Lower lobe of right lung (tissue), 2 donors: ENCODE results near the gene INMT. TPM values are rescaled to one million over a fixed set of nuclear protein-coding genes. Genes with fewer than 3 reads are reported as not detected.
A peak's percentile ranks its signal among the peaks of the same experiment; 100 is the strongest.

Source experiments
- ATAC-seq, 2 donors: fragments of 200-7000 bp; cut with Tn5 transposase; one replicate each; pipeline ENCODE4 v1.9.1; 2020 to 2022; ENCODE audit warnings: mild to moderate bottlenecking in 2 of 2, moderate library complexity in 2 of 2
- DNase-seq: peaks from one replicate; pipeline ENCODE4 v3.0.0-alpha.2; 2020
- H3K27ac ChIP-seq: fragments of 200-600 bp; one replicate; pipeline ENCODE4 v1.8.0; 2022
- H3K27me3 ChIP-seq: fragments of 200-600 bp; one replicate; pipeline ENCODE4 v1.8.0; 2022; ENCODE audit warnings: low read depth
- H3K36me3 ChIP-seq: fragments of 200-600 bp; one replicate; pipeline ENCODE4 v1.8.0; 2022; ENCODE audit warnings: mild to moderate bottlenecking
- H3K4me1 ChIP-seq: fragments of 200-600 bp; one replicate; pipeline ENCODE4 v1.8.0; 2022
- H3K4me3 ChIP-seq: fragments of 200-600 bp; one replicate; pipeline ENCODE4 v1.8.0; 2022; ENCODE audit warnings: mild to moderate bottlenecking
- H3K9me3 ChIP-seq: fragments of 200-600 bp; one replicate; pipeline ENCODE4 v1.8.0; 2022
- CTCF ChIP-seq: fragments of 200-600 bp; IDR thresholded peaks from one replicate; pipeline ENCODE4 v1.8.0; 2022; ENCODE audit warnings: antibody characterized with exemption, mild to moderate bottlenecking
- intact Hi-C: fragments of 100-400 bp; cut with DNase I; formaldehyde crosslinking; loops from one replicate; pipeline ENCODE4 v1.11.0; 2022
- total RNA-seq: library from RNA; stranded (reverse); fragmentation: NEBNext Ultra II Directional; extraction: Animal tissue kit (Norgen Biotek cat#: 25700); gene quantifications from one replicate; pipeline ENCODE4 v1.2.1, GENCODE V29; 2021
- donor health status: DM: no; HTN: yes; CAD: no; lungs with severe emphysema.

Gene INMT
- total RNA-seq, 1 donor from 2014 or later: 249 TPM

GRCh38 chr7:30799206-30799975 is 47.5 kb downstream of the INMT start:
- no peak for TF ChIP-seq CTCF
- intact Hi-C loops: loop anchor here (5.0 kb wide), 1 partner anchor 323 kb away; no protein-coding TSS in a partner anchor
- Histone ChIP-seq H3K4me3 (no peak overlapping the region), H3K9me3 (no peaks in the 10 kb centered on the region), H3K27ac (no peak overlapping the region), H3K27me3 (no peaks in the 10 kb centered on the region), H3K36me3 (peaks cover 10% of the 10 kb centered on the region), H3K4me1 (peaks cover 45% of the 10 kb centered on the region)
- no peak for DNase-seq
- no peak for ATAC-seq

- intact Hi-C loops: loop anchor here (5.0 kb wide), 1 partner anchor 322 kb away; no protein-coding TSS in a partner anchor
- ATAC-seq: no peak
- H3K27me3 ChIP-seq: no peaks in the 10 kb centered on the region
- H3K4me1 ChIP-seq: peaks cover 52% of the 10 kb centered on the region
- no peak overlapping the region for H3K27ac ChIP-seq
- no peak for DNase-seq
- H3K9me3 ChIP-seq: no peaks in the 10 kb centered on the region
- TF ChIP-seq CTCF: no peak
- H3K36me3 ChIP-seq: peaks cover 10% of the 10 kb centered on the region
- H3K4me3 ChIP-seq: no peak overlapping the region
Measured at GRCh38 chr7:30799976-30800661, 48.2 kb downstream of the INMT start.

GRCh38 chr7:30800785-30801252 is 48.9 kb downstream of the INMT start:
- peaks cover 53% of the 10 kb centered on the region for H3K4me1 ChIP-seq
- H3K36me3 ChIP-seq: peaks cover 10% of the 10 kb centered on the region
- DNase-seq: no peak

GRCh38 chr7:30802812-30803211 is 50.9 kb downstream of the INMT start:
- H3K27ac ChIP-seq: no peak overlapping the region
- peaks cover 36% of the 10 kb centered on the region for H3K4me1 ChIP-seq
- H3K36me3 ChIP-seq: peaks cover 10% of the 10 kb centered on the region
- intact Hi-C loops: no loop called here
- H3K27me3 ChIP-seq: no peaks in the 10 kb centered on the region
- no peak for DNase-seq
- no peak for ATAC-seq
- H3K9me3 ChIP-seq: no peaks in the 10 kb centered on the region
- H3K4me3 ChIP-seq: no peak overlapping the region
- TF ChIP-seq CTCF: no peak

More at GRCh38 chr7:30800785-30801252, 48.9 kb downstream of the INMT start:
- H3K27me3 ChIP-seq: no peaks in the 10 kb centered on the region
- peak; percentile 77 to 86 for ATAC-seq
- H3K27ac ChIP-seq: no peak overlapping the region
- no peak overlapping the region for H3K4me3 ChIP-seq
- no peaks in the 10 kb centered on the region for H3K9me3 ChIP-seq
- intact Hi-C loops: no loop called here
- TF ChIP-seq CTCF: peak; percentile 68

- TF ChIP-seq CTCF: no peak
- H3K27me3 ChIP-seq: no peaks in the 10 kb centered on the region
- intact Hi-C loops: no loop called here
- peaks cover 36% of the 10 kb centered on the region for H3K4me1 ChIP-seq
- no peaks in the 10 kb centered on the region for H3K9me3 ChIP-seq
- peak overlapping the region; percentile 25 for H3K27ac ChIP-seq
- no peak overlapping the region for H3K4me3 ChIP-seq
- H3K36me3 ChIP-seq: peaks cover 6% of the 10 kb centered on the region
- DNase-seq (no peak), ATAC-seq (no peak)
Measured at GRCh38 chr7:30804078-30804661, 52.2 kb downstream of the INMT start.
